HG03159 (cell line): ENCODE data around the gene HLF.
A peak's percentile ranks its signal among the peaks of the same experiment; 100 is the strongest.

Experiments
- ATAC-seq: cut with Tn5 transposase; IDR thresholded peaks from one replicate; pipeline ENCODE4 v1.9.1; 2021; ENCODE audit warnings: mild to moderate bottlenecking, moderate library complexity; ENCODE audit not compliant: unreplicated experiment

Gene HLF

DNA sequence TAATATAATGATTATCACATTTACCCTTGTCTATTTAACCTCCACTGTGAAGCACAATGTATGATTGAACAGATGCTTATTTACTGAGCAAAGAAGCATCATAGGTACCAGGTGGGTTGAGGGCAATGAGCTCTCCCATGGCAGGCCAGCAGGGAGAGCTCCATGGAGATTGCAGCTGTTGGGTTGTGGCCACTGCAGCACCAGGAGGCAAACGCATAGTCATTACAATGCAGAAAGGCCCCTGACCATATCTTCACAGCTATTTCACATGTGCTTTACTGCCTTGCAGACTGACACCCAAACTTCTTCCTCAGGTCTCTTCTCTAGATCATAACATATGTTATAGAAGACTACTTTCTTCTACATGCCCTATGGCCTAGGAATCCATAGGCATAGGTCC is 81.9 kb downstream of the HLF start:
- no peak for ATAC-seq

DNA sequence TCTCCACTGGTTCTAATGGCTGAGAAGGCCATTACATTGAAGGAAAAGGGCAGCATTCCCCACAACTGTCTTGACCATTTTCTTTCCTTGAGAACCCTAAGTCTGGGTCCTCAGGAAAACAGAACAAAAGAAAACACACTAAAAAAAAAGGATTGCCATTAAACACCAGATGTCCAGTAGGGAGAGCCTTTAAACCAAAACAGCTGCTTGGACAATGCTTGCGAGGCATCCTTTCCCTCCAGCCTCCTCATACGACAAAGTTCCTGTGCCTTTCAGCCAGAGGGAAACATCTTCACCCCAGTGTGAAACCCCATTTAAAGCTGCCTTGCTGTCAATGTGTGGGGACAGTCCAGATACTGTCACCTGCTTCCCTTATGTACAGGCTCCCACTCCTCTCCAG is 82.6 kb downstream of the HLF start:
- no peak for ATAC-seq

DNA sequence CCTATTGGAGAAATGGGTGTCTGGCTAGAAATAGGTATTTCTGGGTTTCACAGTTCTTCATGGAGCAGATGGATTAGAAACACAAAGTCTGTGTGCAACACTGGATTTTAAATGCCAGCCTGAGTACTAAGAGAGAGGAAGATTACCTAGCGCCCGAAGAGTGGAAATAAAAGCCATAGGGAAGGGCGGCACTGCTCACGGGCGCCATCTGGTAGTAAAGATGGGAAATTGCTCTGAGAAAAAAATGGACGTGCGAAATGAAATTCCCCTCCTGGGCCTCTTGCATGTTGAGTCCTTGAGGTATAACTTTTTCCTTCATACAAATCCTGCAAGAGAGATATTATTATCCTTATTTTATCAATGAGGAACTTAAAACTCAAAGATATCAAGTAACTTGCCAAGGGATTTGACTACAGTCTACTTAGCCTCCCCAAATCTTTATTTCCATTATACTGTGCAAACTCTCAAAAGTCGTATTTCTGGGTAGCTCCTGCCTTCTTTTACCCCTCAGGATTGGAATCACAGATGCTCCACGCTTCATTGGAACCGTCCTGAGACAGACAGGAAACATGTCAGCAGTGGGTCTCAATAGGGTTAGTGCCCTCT is 84.1 kb downstream of the HLF start:
- peak; percentile 72 for ATAC-seq

DNA sequence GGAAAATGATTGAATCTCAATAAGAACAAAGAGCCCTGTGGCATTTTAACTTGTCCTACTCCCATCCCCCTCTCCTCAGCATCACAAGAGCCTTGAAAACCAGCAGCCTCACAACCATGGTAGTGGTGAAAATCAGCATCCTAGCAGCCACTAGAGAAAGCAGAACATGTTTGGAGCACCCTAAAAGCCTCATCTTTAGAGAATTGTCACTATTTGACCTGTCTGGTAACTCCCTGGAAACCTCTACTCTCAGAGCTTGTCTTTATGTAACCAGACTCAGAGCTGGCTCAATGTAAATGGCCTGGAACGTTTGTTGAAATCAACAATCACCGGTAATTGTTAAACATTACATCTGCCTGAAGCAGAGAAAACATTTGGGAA is 86.1 kb downstream of the HLF start:
- no peak for ATAC-seq

DNA sequence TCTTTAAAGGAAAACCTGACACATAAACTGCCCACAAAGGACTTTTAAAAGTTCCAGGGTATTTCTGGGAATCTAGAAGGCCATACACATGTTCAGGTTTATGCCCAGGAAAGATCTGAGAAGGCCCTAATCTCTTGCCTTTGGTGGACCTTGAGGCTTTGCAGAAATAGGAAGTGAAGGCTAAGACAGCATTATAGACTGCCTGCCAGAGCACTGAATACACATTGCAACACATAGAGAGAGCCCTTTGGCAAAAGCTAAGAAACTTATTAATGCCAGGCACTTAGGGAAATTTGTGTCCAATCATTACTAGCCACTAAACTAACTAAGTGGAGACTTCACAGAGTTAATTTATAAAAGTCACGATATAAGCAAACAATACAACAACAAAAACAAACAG is 86.5 kb downstream of the HLF start:
- ATAC-seq, result no peak

GRCh38 chr17:55354010-55354409 is 89.2 kb downstream of the HLF start:
- no peak for ATAC-seq

DNA sequence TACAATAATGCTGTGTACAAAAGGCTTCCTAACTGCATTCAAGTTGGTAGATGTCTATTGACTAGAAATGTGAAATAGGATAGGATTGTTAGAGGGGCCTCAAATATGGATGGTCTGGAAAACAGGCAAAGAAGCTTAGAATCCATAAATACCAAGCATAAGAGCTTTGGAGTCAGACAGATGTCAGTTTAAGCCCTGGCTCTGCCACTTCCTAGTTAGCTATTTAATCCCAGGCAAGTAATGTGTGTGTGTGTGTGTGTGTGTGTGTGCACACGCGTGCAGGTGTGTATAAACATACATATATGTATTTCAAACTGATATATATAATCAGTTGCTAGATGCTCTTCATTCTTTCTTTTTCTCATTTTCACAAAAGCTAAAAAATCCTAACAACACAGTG is 90.2 kb downstream of the HLF start:
- no peak for ATAC-seq

DNA sequence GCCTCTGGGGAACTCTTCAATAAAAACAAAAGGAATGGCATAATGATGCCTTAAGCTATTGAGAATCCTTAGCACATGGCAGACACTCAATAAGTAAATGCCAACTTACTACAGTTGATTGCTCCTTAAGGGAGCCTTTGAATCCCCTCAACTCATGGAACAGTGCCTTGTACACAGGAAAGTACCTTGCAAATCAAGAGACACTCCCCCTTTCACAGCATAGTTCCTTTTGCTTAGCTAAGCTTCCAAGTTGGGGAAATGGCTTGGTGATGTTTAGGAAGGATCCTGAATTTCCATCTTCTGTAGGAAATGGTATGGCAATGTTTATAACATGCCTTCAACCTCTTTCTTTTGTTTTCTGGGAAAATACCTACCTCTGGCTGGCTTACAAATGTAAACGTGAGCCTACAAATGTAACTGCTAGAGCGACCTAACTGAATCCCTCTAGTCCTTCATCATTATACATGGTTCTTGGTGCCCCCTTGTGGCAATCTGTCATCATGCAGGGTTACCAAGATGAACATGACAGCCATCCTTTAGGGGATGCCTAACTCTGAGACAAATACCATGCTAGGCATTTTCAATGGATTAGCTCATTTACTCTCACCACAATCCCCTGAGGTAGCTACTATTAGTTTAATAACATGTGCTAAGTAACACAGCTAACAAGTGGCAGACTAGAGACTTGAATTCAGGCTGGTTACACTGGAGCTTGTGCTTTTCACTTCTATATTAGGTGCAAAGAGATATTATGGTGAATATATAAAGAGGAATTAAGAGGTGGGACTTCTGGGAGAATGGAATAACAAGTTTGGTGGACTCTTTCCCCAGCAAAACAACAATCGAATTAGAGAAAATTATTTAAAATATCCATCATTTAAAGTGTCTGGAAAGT is 91.9 kb downstream of the HLF start:
- peak; percentile 97 for ATAC-seq

GRCh38 chr17:55360971-55361370 is 96.2 kb downstream of the HLF start:
- no peak for ATAC-seq

DNA sequence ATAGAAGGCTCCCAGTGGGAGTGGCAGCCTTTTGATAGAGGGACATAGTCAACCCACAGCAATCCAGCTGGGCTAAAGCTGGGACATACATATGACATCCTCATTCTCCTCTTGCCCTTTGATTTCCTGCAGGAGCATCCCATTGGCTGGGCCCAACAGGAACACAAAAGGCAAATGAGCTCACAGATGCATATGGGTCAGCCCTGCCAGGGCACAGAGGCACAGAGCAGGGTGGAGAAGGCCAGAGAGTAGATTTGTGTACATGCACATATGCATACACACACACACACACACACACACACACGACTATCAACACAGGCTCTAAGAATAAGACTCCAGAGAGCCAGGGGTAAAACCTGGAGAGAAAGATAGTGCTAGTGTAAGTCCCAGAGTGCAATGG is 98.3 kb downstream of the HLF start:
- no peak for ATAC-seq

DNA sequence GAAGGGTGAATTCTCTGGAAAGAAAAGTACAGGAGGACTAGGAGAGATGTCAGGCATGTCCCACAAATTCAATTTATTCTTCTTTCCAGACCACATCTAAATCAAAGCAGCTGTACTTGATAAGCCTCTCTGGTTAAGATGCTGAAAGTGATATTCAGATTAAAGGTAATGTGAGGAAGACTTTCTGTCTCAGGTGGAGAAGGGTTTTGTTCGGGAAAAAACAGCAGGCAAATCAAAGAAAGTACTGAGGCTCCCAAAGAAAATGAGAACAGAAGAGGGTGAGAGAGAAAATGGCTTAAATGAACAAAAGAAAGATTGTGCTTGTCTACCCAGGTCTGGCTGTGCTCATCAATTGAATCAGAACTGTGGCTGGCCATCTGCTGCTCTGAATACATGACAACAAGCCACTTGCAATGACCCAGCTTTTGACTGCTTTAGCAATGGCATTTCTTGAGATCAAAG is 101.3 kb downstream of the HLF start:
- ATAC-seq, result no peak

GRCh38 chr17:55368706-55369105 is 103.9 kb downstream of the HLF start:
- ATAC-seq, result no peak
